ENCODE measurements around the gene NBDY. TPM values are rescaled to one million over a fixed set of nuclear protein-coding genes. Genes with fewer than 3 reads are reported as not detected.

Gene NBDY
- total RNA-seq, 2 experiments from 2014 or later: 5.4 to 32.9 TPM

GRCh38 chrX:56738670-56739069 is 9.6 kb downstream of the NBDY start:
- H4K20me1 ChIP-seq (ENCODE audit: insufficient read depth, low read length): no peaks in the 10 kb centered on the region
- 0 out of 2 replicates have a peak, but pooled peaks cover 5% of the 10 kb centered on the region for H3K9me3 ChIP-seq (ENCODE audit: low read length)
- no peak overlapping the region for H3K4me2 ChIP-seq (ENCODE audit: low read length)
- H3K36me3 ChIP-seq (ENCODE audit: insufficient read depth, low read length): peaks cover 64% of the 10 kb centered on the region
- intact Hi-C loops (cut with micrococcal nuclease; ENCODE audit: unreplicated experiment): no loop called here
- ChIA-PET CTCF (ENCODE audit: unreplicated experiment) (no interaction called here), POLR2A (no interaction called here)
- no TSS peak for BruUV-seq (replicated peaks)
- no peak for DNase-seq (ENCODE audit: low spot score)
- H3K27ac ChIP-seq (ENCODE audit: low read depth, low read length, poor library complexity, severe bottlenecking): no peak overlapping the region
- H3K4me3 ChIP-seq (ENCODE audit: low read depth, low read length, poor library complexity, severe bottlenecking): no peak overlapping the region
- H2AFZ ChIP-seq (ENCODE audit: low read length): no peak overlapping the region
- H3K9me2 ChIP-seq (ENCODE audit: insufficient read depth, low read length): no peaks in the 10 kb centered on the region
- no peak for TF ChIP-seq CTCF (conservative IDR thresholded peaks at IDR 0.05; ENCODE audit: low read length)
- no peak for TF ChIP-seq EZH2phosphoT487 (IDR thresholded peaks at IDR 0.05; ENCODE audit: borderline replicate concordance, low read depth, low read length)
- no peaks in the 10 kb centered on the region for H3K4me1 ChIP-seq (ENCODE audit: insufficient read depth, low read length, poor library complexity, severe bottlenecking)
- H3K79me2 ChIP-seq (ENCODE audit: insufficient read depth, low read depth, low read length): peaks cover 39% of the 10 kb centered on the region

GRCh38 chrX:56744996-56745395 is 16.0 kb downstream of the NBDY start:
- Histone ChIP-seq H3K9me3 (ENCODE audit: low read length) (0 out of 2 replicates have a peak, but pooled peaks cover 5% of the 10 kb centered on the region), H2AFZ (ENCODE audit: low read length) (no peak overlapping the region), H3K4me1 (ENCODE audit: insufficient read depth, low read length, poor library complexity, severe bottlenecking) (no peaks in the 10 kb centered on the region), H3K4me3 (ENCODE audit: low read depth, low read length, poor library complexity, severe bottlenecking) (no peak overlapping the region), H4K20me1 (ENCODE audit: insufficient read depth, low read length) (no peaks in the 10 kb centered on the region), H3K36me3 (ENCODE audit: insufficient read depth, low read length) (peaks cover 42% of the 10 kb centered on the region), H3K27ac (ENCODE audit: low read depth, low read length, poor library complexity, severe bottlenecking) (no peak overlapping the region), H3K79me2 (ENCODE audit: insufficient read depth, low read depth, low read length) (peaks cover 43% of the 10 kb centered on the region), H3K9me2 (ENCODE audit: insufficient read depth, low read length) (no peaks in the 10 kb centered on the region), H3K4me2 (ENCODE audit: low read length) (no peak overlapping the region)
- CTCF ChIA-PET (ENCODE audit: unreplicated experiment): no interaction called here
- POLR2A ChIA-PET: no interaction called here
- DNase-seq (ENCODE audit: low spot score): no peak
- BruUV-seq (replicated peaks): no TSS peak
- TF ChIP-seq EZH2phosphoT487 (IDR thresholded peaks at IDR 0.05; ENCODE audit: borderline replicate concordance, low read depth, low read length) (no peak), CTCF (conservative IDR thresholded peaks at IDR 0.05; ENCODE audit: low read length) (no peak)
- intact Hi-C loops (cut with micrococcal nuclease; ENCODE audit: unreplicated experiment): no loop called here

- TF ChIP-seq CTCF (conservative IDR thresholded peaks at IDR 0.05; ENCODE audit: low read length) (no peak), EZH2phosphoT487 (IDR thresholded peaks at IDR 0.05; ENCODE audit: borderline replicate concordance, low read depth, low read length) (no peak)
- peaks cover 31% of the 10 kb centered on the region for H3K79me2 ChIP-seq (ENCODE audit: insufficient read depth, low read depth, low read length)
- intact Hi-C loops (cut with micrococcal nuclease; ENCODE audit: unreplicated experiment): no loop called here
- no peaks in the 10 kb centered on the region for H3K9me2 ChIP-seq (ENCODE audit: insufficient read depth, low read length)
- ChIA-PET CTCF (ENCODE audit: unreplicated experiment) (no interaction called here), POLR2A (no interaction called here)
- no peak overlapping the region for H3K4me2 ChIP-seq (ENCODE audit: low read length)
- H4K20me1 ChIP-seq (ENCODE audit: insufficient read depth, low read length): no peaks in the 10 kb centered on the region
- H3K9me3 ChIP-seq (ENCODE audit: low read length): 0 out of 2 replicates have a peak, but pooled peaks cover under 1% of the 10 kb centered on the region
- DNase-seq (ENCODE audit: low spot score): no peak
- no peak overlapping the region for H3K4me3 ChIP-seq (ENCODE audit: low read depth, low read length, poor library complexity, severe bottlenecking)
- no peak overlapping the region for H2AFZ ChIP-seq (ENCODE audit: low read length)
- no peak overlapping the region for H3K27ac ChIP-seq (ENCODE audit: low read depth, low read length, poor library complexity, severe bottlenecking)
- no TSS peak for BruUV-seq (replicated peaks)
- peaks cover 22% of the 10 kb centered on the region for H3K36me3 ChIP-seq (ENCODE audit: insufficient read depth, low read length)
- peaks cover 5% of the 10 kb centered on the region for H3K4me1 ChIP-seq (ENCODE audit: insufficient read depth, low read length, poor library complexity, severe bottlenecking)
Measured at GRCh38 chrX:56746996-56747395, 18.0 kb downstream of the NBDY start.
